Raji (cell line): ENCODE data around the gene HS6ST3.

Experiments used
- POLR2A ChIP-seq: IDR thresholded peaks from 2 replicates; pipeline ENCODE4 v1.6.1; 2011; ENCODE audit warnings: low read depth, low read length, control low read depth; ENCODE audit not compliant: insufficient read depth

Gene HS6ST3

GRCh38 chr13:96243376-96243775 is 153.5 kb downstream of the HS6ST3 start:
- TF ChIP-seq POLR2A, result no peak

- no peak for TF ChIP-seq POLR2A
Observed at GRCh38 chr13:96248103-96248502, 158.2 kb downstream of the HS6ST3 start.

- no peak for TF ChIP-seq POLR2A
Observed at GRCh38 chr13:96248996-96249395, 159.1 kb downstream of the HS6ST3 start.

GRCh38 chr13:96252903-96253302 is 163.0 kb downstream of the HS6ST3 start:
- no peak for TF ChIP-seq POLR2A

- TF ChIP-seq POLR2A, result no peak
Observed at GRCh38 chr13:96273196-96273595, 183.3 kb downstream of the HS6ST3 start.

- no peak for TF ChIP-seq POLR2A
Observed at GRCh38 chr13:96274046-96274445, 184.1 kb downstream of the HS6ST3 start.

GRCh38 chr13:96279904-96280303 is 190.0 kb downstream of the HS6ST3 start:
- no peak for TF ChIP-seq POLR2A

GRCh38 chr13:96284971-96285370 is 195.1 kb downstream of the HS6ST3 start:
- TF ChIP-seq POLR2A, result no peak

GRCh38 chr13:96285729-96286128 is 195.8 kb downstream of the HS6ST3 start:
- TF ChIP-seq POLR2A, result no peak

GRCh38 chr13:96294930-96295881 is 205.3 kb downstream of the HS6ST3 start:
- no peak for TF ChIP-seq POLR2A

- no peak for TF ChIP-seq POLR2A
Observed at GRCh38 chr13:96297360-96297759, 207.5 kb downstream of the HS6ST3 start.

- no peak for TF ChIP-seq POLR2A
Observed at GRCh38 chr13:96299235-96299634, 209.3 kb downstream of the HS6ST3 start.

- no peak for TF ChIP-seq POLR2A
Observed at GRCh38 chr13:96308568-96308967, 218.7 kb downstream of the HS6ST3 start.

- no peak for TF ChIP-seq POLR2A
Observed at GRCh38 chr13:96314974-96315373, 225.1 kb downstream of the HS6ST3 start.

GRCh38 chr13:96338030-96338429 is 248.1 kb downstream of the HS6ST3 start:
- no peak for TF ChIP-seq POLR2A

GRCh38 chr13:96342286-96342685 is 252.4 kb downstream of the HS6ST3 start:
- TF ChIP-seq POLR2A, result no peak
